NCI-H82 (cell line): Measurements from ENCODE around the gene SNAP23.

Experiments used
- DNase-seq: peaks from one replicate; lab custom pipeline; 2025; lab: John Stamatoyannopoulos, UW

The SNAP23 gene

GRCh38 chr15:42495361-42496212 is at the start of gene SNAP23:
Gene SNAP23 (plus strand): TSS chr15:42495634. CDS start chr15:42511847, 16,213 bp downstream.
- DNase-seq: peak; percentile 96

- DNase-seq: no peak
Measured at GRCh38 chr15:42447599-42447998, 47.8 kb upstream of the SNAP23 start.

- DNase-seq: no peak
Measured at GRCh38 chr15:42448281-42448680, 47.2 kb upstream of the SNAP23 start.

GRCh38 chr15:42449770-42450424 is 45.5 kb upstream of the SNAP23 start:
- DNase-seq: no peak

GRCh38 chr15:42450425-42450790 is 45.0 kb upstream of the SNAP23 start:
- no peak for DNase-seq

GRCh38 chr15:42453826-42454225 is 41.6 kb upstream of the SNAP23 start:
- no peak for DNase-seq

GRCh38 chr15:42456531-42456930 is 38.9 kb upstream of the SNAP23 start:
- no peak for DNase-seq

GRCh38 chr15:42456971-42457370 is 38.5 kb upstream of the SNAP23 start:
- no peak for DNase-seq

- DNase-seq: peak; percentile 66
Measured at GRCh38 chr15:42457445-42458442, 37.7 kb upstream of the SNAP23 start.

- DNase-seq: peak; percentile 12
Measured at GRCh38 chr15:42461261-42461660, 34.2 kb upstream of the SNAP23 start.

- no peak for DNase-seq
Measured at GRCh38 chr15:42465520-42466259, 29.7 kb upstream of the SNAP23 start.

- no peak for DNase-seq
Measured at GRCh38 chr15:42471002-42471401, 24.4 kb upstream of the SNAP23 start.

GRCh38 chr15:42474827-42475226 is 20.6 kb upstream of the SNAP23 start:
- DNase-seq: no peak

- DNase-seq: no peak
Measured at GRCh38 chr15:42482701-42483100, 12.7 kb upstream of the SNAP23 start.

GRCh38 chr15:42483677-42484076 is 11.8 kb upstream of the SNAP23 start:
- no peak for DNase-seq

- DNase-seq: no peak
Measured at GRCh38 chr15:42490291-42490670, 5.2 kb upstream of the SNAP23 start.

GRCh38 chr15:42490671-42491538 is 4.5 kb upstream of the SNAP23 start, which contains the start of gene ZNF106:
Gene ZNF106 (minus strand): TSS chr15:42491141. CDS start chr15:42472289, 18,852 bp downstream.
- peak; percentile 92 for DNase-seq

- DNase-seq: no peak
Measured at GRCh38 chr15:42491539-42492225, 3.8 kb upstream of the SNAP23 start.

- DNase-seq: no peak
Measured at GRCh38 chr15:42493679-42494078, 1.8 kb upstream of the SNAP23 start.

- DNase-seq: peak; percentile 69
Measured at GRCh38 chr15:42494998-42495360, 455 bp upstream of the SNAP23 start.
